Measurements from ENCODE around the gene C1orf21.

Gene C1orf21

GRCh38 chr1:184650177-184650866 lies 263.5 kb downstream of the C1orf21 start:
- no peak for DNase-seq (ENCODE audit: low read depth in 2 of 2)

GRCh38 chr1:184655185-184655584 lies 268.4 kb downstream of the C1orf21 start:
- DNase-seq (ENCODE audit: low read depth in 2 of 2): no peak

- DNase-seq (ENCODE audit: low read depth in 2 of 2): no peak
Observed at GRCh38 chr1:184656221-184656620, 269.4 kb downstream of the C1orf21 start.

GRCh38 chr1:184658055-184658454 lies 271.2 kb downstream of the C1orf21 start:
- no peak for DNase-seq (ENCODE audit: low read depth in 2 of 2)

GRCh38 chr1:184660462-184661191 lies 273.8 kb downstream of the C1orf21 start:
- no peak for DNase-seq (ENCODE audit: low read depth in 2 of 2)

- no peak for DNase-seq (ENCODE audit: low read depth in 2 of 2)
Observed at GRCh38 chr1:184661801-184662200, 275.0 kb downstream of the C1orf21 start.

- peak in 1 of 2 donors; percentile 8 for DNase-seq (ENCODE audit: low read depth in 2 of 2)
Observed at GRCh38 chr1:184664042-184664660, 277.3 kb downstream of the C1orf21 start.

- DNase-seq (ENCODE audit: low read depth in 2 of 2): no peak
Observed at GRCh38 chr1:184664661-184665060, 277.8 kb downstream of the C1orf21 start.

GRCh38 chr1:184665360-184665759 lies 278.5 kb downstream of the C1orf21 start:
- no peak for DNase-seq (ENCODE audit: low read depth in 2 of 2)

GRCh38 chr1:184669391-184669790 lies 282.6 kb downstream of the C1orf21 start:
- DNase-seq (ENCODE audit: low read depth in 2 of 2): no peak

GRCh38 chr1:184672013-184672726 lies 285.3 kb downstream of the C1orf21 start:
- no peak for DNase-seq (ENCODE audit: low read depth in 2 of 2)

GRCh38 chr1:184673305-184673704 lies 286.5 kb downstream of the C1orf21 start:
- no peak for DNase-seq (ENCODE audit: low read depth in 2 of 2)

GRCh38 chr1:184677344-184677743 lies 290.5 kb downstream of the C1orf21 start:
- DNase-seq (ENCODE audit: low read depth in 2 of 2): no peak
